ENCODE results near the gene KCNAB2.

- TF ChIP-seq ZNF396 (CRISPR knock-in tag; IDR thresholded peaks at IDR 0.05; ENCODE audit: borderline replicate concordance) = no peak
- no peak for TF ChIP-seq CTCF (IDR thresholded peaks at IDR 0.05)
- TF ChIP-seq NFYB (CRISPR knock-in tag; conservative IDR thresholded peaks at IDR 0.05; ENCODE audit: low read depth) = no peak
- TF ChIP-seq ZNF281 (CRISPR knock-in tag; IDR thresholded peaks at IDR 0.05) = no peak
- no peak for TF ChIP-seq ZNF512 (CRISPR knock-in tag; IDR thresholded peaks at IDR 0.05; ENCODE audit: borderline replicate concordance)
- no peak for TF ChIP-seq MAX (CRISPR knock-in tag; IDR thresholded peaks at IDR 0.05)
- TF ChIP-seq ELF4 (CRISPR knock-in tag; IDR thresholded peaks at IDR 0.05; ENCODE audit: low read depth) = no peak
- no peak for TF ChIP-seq HMGA2 (CRISPR knock-in tag; IDR thresholded peaks at IDR 0.05)
- no peak for TF ChIP-seq GABPB1 (CRISPR knock-in tag; IDR thresholded peaks at IDR 0.05)
- TF ChIP-seq ATF1 (CRISPR knock-in tag; IDR thresholded peaks at IDR 0.05) = no peak
- TF ChIP-seq USF2 (CRISPR knock-in tag; IDR thresholded peaks at IDR 0.05) = no peak
- TF ChIP-seq ESRRA (CRISPR knock-in tag; IDR thresholded peaks at IDR 0.05; ENCODE audit: borderline replicate concordance) = no peak
- no peak for TF ChIP-seq PRDM15 (CRISPR knock-in tag; IDR thresholded peaks at IDR 0.05)
Measured at GRCh38 chr1:6111991-6112689, 66.5 kb downstream of the KCNAB2 start.

All from WTC11 (cell line).